Activated CD4-positive, CD25-positive, alpha-beta regulatory T cell treated with anti-CD3 and anti-CD28 coated beads, Interleukin-2, amount 50 U/mL, for 24 hours (primary cell): ENCODE results near the gene GRK1.

ENCODE experiments used
- ATAC-seq, 2 donors: fragments of 150-1000 bp; cut with Tn5 transposase; one replicate each; pipeline ENCODE4 v1.10.0; 2021; ENCODE audit warnings: mild to moderate bottlenecking in 1 of 2, moderate library complexity in 1 of 2

GRK1 gene

GRCh38 chr13:113650731-113651148 is 16.3 kb upstream of the GRK1 start:
- no peak for ATAC-seq

- ATAC-seq, result no peak
Observed at GRCh38 chr13:113651511-113652403, 15.3 kb upstream of the GRK1 start.

- no peak for ATAC-seq
Observed at GRCh38 chr13:113652404-113653263, 14.4 kb upstream of the GRK1 start.

GRCh38 chr13:113653264-113654174 is 13.5 kb upstream of the GRK1 start:
- ATAC-seq, result no peak

GRCh38 chr13:113654175-113654560 is 12.9 kb upstream of the GRK1 start:
- no peak for ATAC-seq

GRCh38 chr13:113654591-113655345 is 12.3 kb upstream of the GRK1 start:
- no peak for ATAC-seq

GRCh38 chr13:113655346-113656002 is 11.5 kb upstream of the GRK1 start:
- ATAC-seq, result no peak

GRCh38 chr13:113656003-113656588 is 10.9 kb upstream of the GRK1 start:
- ATAC-seq, result no peak

GRCh38 chr13:113656831-113657671 is 10.0 kb upstream of the GRK1 start:
- no peak for ATAC-seq

GRCh38 chr13:113657851-113658741 is 8.9 kb upstream of the GRK1 start, which contains the start of gene ATP4B:
TSS of gene ATP4B (minus strand) at chr13:113658198. CDS start at chr13:113658144, 54 bp downstream.
- no peak for ATAC-seq

- ATAC-seq, result no peak
Observed at GRCh38 chr13:113658836-113659235, 8.2 kb upstream of the GRK1 start.

GRCh38 chr13:113659337-113659736 is 7.7 kb upstream of the GRK1 start:
- no peak for ATAC-seq

GRCh38 chr13:113660066-113660465 is 7.0 kb upstream of the GRK1 start:
- no peak for ATAC-seq

- ATAC-seq, result no peak
Observed at GRCh38 chr13:113661509-113661908, 5.5 kb upstream of the GRK1 start.

- ATAC-seq, result no peak
Observed at GRCh38 chr13:113663934-113664333, 3.1 kb upstream of the GRK1 start.

GRCh38 chr13:113664751-113665596 is 2.0 kb upstream of the GRK1 start:
- no peak for ATAC-seq

GRCh38 chr13:113665597-113666328 is 1.3 kb upstream of the GRK1 start:
- ATAC-seq, result no peak
